ENCODE measurements around the gene TMA16.
"Not testable (repeated sequence)": the region's sequence is repeated elsewhere in the genome, so short reads cannot be mapped to it uniquely, and the experiment has no call there.

Gene TMA16

GRCh38 chr4:163523791-163524365 is 29.4 kb downstream of the TMA16 start:
- no peak for FAIRE-seq

- FAIRE-seq, result peak; percentile 13
These were observed 31.5 kb downstream of the TMA16 start for GRCh38 chr4:163525982-163526381.

- FAIRE-seq, result no peak
These were observed 32.7 kb downstream of the TMA16 start for GRCh38 chr4:163527172-163527571.

GRCh38 chr4:163528653-163529052 is 34.2 kb downstream of the TMA16 start:
- FAIRE-seq, result no peak

- no peak for FAIRE-seq
These were observed 39.6 kb downstream of the TMA16 start for GRCh38 chr4:163534056-163534455.

GRCh38 chr4:163535657-163536056 is 41.2 kb downstream of the TMA16 start:
- no peak for FAIRE-seq

GRCh38 chr4:163536091-163536490 is 41.6 kb downstream of the TMA16 start:
- FAIRE-seq, result no peak

- no peak for FAIRE-seq
These were observed 42.6 kb downstream of the TMA16 start for GRCh38 chr4:163537114-163537513.

- not testable (repeated sequence) for FAIRE-seq
These were observed 44.3 kb downstream of the TMA16 start for GRCh38 chr4:163538820-163539219.

- no peak for FAIRE-seq
These were observed 46.0 kb downstream of the TMA16 start for GRCh38 chr4:163540448-163540847.

GRCh38 chr4:163540977-163541376 is 46.5 kb downstream of the TMA16 start:
- FAIRE-seq, result no peak

- FAIRE-seq, result no peak
These were observed 47.8 kb downstream of the TMA16 start for GRCh38 chr4:163542275-163542674.

GRCh38 chr4:163544407-163545038 is 50.0 kb downstream of the TMA16 start:
- FAIRE-seq, result no peak

GRCh38 chr4:163548481-163549243 is 54.2 kb downstream of the TMA16 start:
- peak; percentile 98 for FAIRE-seq

- peak; percentile 9 for FAIRE-seq
These were observed 56.4 kb downstream of the TMA16 start for GRCh38 chr4:163550869-163551267.

GRCh38 chr4:163553146-163553545 is 58.7 kb downstream of the TMA16 start:
- no peak for FAIRE-seq

- FAIRE-seq, result peak; percentile 98
These were observed 60.5 kb downstream of the TMA16 start for GRCh38 chr4:163554870-163555465.

- FAIRE-seq, result peak; percentile 60
These were observed 61.7 kb downstream of the TMA16 start for GRCh38 chr4:163556177-163556576.

GRCh38 chr4:163556650-163557391 is 62.3 kb downstream of the TMA16 start:
- peak; percentile 41 for FAIRE-seq

- FAIRE-seq, result no peak
These were observed 64.1 kb downstream of the TMA16 start for GRCh38 chr4:163558539-163559044.

- no peak for FAIRE-seq
These were observed 68.0 kb downstream of the TMA16 start for GRCh38 chr4:163562496-163562895.

- no peak for FAIRE-seq
These were observed 69.1 kb downstream of the TMA16 start for GRCh38 chr4:163563592-163563991.

- no peak for FAIRE-seq
These were observed 69.8 kb downstream of the TMA16 start for GRCh38 chr4:163564221-163564720.

Data from islet of Langerhans (tissue), 1 donor.